Testis (tissue), 2 donors: Measurements from ENCODE around the gene CRYBB1.

Experiments used
- POLR2A ChIP-seq: fragments of 450-650 bp; IDR thresholded peaks from one replicate; pipeline ENCODE4 v1.6.1; 2017; ENCODE audit warnings: antibody characterized with exemption, mild to moderate bottlenecking, moderate library complexity
- TF ChIP-seq, protein P1 (sequence below), 3 experiments: fragments of 450-650 bp in 2 of 3; fragments of 200-600 bp in 1 of 3; sonication (generic) in 1 of 3; IDR thresholded peaks; one replicate each; pipeline ENCODE4 v1.5.1; 2016 to 2019; ENCODE audit warnings: antibody characterized with exemption in 3 of 3, mild to moderate bottlenecking in 2 of 3, moderate library complexity in 1 of 3

- TF ChIP-seq, protein P1, sequence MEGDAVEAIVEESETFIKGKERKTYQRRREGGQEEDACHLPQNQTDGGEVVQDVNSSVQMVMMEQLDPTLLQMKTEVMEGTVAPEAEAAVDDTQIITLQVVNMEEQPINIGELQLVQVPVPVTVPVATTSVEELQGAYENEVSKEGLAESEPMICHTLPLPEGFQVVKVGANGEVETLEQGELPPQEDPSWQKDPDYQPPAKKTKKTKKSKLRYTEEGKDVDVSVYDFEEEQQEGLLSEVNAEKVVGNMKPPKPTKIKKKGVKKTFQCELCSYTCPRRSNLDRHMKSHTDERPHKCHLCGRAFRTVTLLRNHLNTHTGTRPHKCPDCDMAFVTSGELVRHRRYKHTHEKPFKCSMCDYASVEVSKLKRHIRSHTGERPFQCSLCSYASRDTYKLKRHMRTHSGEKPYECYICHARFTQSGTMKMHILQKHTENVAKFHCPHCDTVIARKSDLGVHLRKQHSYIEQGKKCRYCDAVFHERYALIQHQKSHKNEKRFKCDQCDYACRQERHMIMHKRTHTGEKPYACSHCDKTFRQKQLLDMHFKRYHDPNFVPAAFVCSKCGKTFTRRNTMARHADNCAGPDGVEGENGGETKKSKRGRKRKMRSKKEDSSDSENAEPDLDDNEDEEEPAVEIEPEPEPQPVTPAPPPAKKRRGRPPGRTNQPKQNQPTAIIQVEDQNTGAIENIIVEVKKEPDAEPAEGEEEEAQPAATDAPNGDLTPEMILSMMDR (IDR thresholded peaks at IDR 0.05) = no peak
- no peak for TF ChIP-seq POLR2A
Measured at GRCh38 chr22:26558248-26558895, 59.5 kb downstream of the CRYBB1 start.
